Vagina (tissue), 2 donors: ENCODE results near the gene TENT4A. TPM values are rescaled to one million over a fixed set of nuclear protein-coding genes. Genes with fewer than 3 reads are reported as not detected.

ENCODE experiments used
- DNase-seq, 2 donors: peaks; one replicate each; pipeline ENCODE4 v3.0.0-alpha.2; 2017; ENCODE audit errors: extremely low spot score in 2 of 2
- H3K27ac ChIP-seq: fragments of 200-600 bp; sonication (generic); one replicate; pipeline ENCODE4 v1.5.1; 2019
- H3K27me3 ChIP-seq: fragments of 200-600 bp; sonication (generic); one replicate; pipeline ENCODE4 v1.5.1; 2019
- H3K36me3 ChIP-seq, 2 donors: fragments of 200-600 bp; sonication (generic); one replicate each; pipeline ENCODE4 v1.5.1; 2017 to 2019
- H3K4me1 ChIP-seq: fragments of 200-600 bp; sonication (generic); one replicate; pipeline ENCODE4 v1.5.1; 2019
- H3K4me3 ChIP-seq, 2 donors: fragments of 200-600 bp; sonication (generic); 1 replicate in 1 of 2; 2 replicates in 1 of 2; pipeline ENCODE4 v1.5.1; 2016 to 2019
- H3K9me3 ChIP-seq: fragments of 200-600 bp; sonication (generic); one replicate; pipeline ENCODE4 v1.5.1; 2019
- CTCF ChIP-seq, 3 experiments: fragments of 450-650 bp in 2 of 3; fragments of 200-600 bp in 1 of 3; sonication (generic) in 1 of 3; IDR thresholded peaks; one replicate each; pipeline ENCODE4 v1.5.1; 2017 to 2019; ENCODE audit warnings: antibody characterized with exemption in 3 of 3, mild to moderate bottlenecking in 2 of 3, moderate library complexity in 2 of 3
- POLR2A ChIP-seq, 2 donors: fragments of 450-650 bp; IDR thresholded peaks; one replicate each; pipeline ENCODE4 v1.6.1; 2017; ENCODE audit warnings: antibody characterized with exemption in 2 of 2, mild to moderate bottlenecking in 2 of 2, moderate library complexity in 2 of 2
- POLR2AphosphoS5 ChIP-seq, 2 donors: sonication (generic); formaldehyde crosslinking; IDR thresholded peaks; one replicate each; pipeline ENCODE4 v1.9.0; 2017; ENCODE audit warnings: antibody characterized with exemption in 2 of 2, mild to moderate bottlenecking in 2 of 2, low read depth in 1 of 2; ENCODE audit not compliant: insufficient read depth in 1 of 2
- intact Hi-C: fragments of 100-400 bp; cut with DNase I; formaldehyde crosslinking; loops from one replicate; pipeline ENCODE4 v1.15.1; 2023
- total RNA-seq: library from RNA; depleted of rRNA; stranded (reverse); fragments of >200 nt; gene quantifications from one replicate; pipeline ENCODE4 v1.2.3, GENCODE V29; 2016

TENT4A gene
- total RNA-seq, 1 donor from 2014 or later, result 38.1 TPM

DNA sequence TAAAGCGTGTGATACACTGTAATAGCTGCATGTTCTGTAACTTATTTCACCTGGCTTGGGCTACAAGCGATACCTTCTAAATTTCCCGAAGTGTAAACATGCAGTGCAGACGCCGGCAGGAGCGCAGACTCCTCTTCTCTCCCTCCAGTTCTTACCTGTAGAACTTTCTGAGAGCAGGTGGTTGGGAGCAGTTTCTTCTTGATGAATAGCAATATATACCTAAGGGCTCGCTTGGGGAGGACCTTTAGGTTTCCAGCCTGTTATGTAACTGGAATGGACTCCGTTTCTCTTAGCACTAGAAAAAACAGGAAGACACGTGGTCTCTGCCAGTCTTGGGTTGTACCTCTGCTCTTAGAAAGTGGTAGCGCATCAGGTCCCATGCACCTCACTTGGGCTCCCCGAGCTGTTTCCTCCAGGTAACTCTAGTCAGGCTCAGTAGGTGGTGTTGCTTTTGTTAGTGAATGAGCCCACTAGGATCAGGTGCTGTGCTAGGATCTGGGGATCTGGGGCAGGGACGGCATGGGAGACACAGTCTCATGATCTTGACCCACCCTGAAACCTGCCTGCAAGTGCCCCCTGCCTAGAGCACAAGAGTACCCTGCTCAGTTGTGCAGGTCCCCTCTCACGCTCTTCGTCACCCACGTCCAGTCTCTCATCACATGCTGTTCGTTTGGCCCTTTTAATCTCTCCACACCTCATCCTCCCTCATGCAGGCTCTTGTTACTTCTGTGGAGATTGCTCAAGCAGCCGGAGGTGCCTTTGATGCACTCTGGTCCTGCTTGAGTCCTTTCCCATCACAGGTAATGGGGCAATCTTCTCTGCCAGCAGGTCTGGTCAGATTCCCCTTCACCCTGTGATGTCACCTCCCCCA lies 2.8 kb downstream of the TENT4A start:
- Histone ChIP-seq H3K27me3 (no peaks in the 10 kb centered on the region), H3K36me3 (no peaks in the 10 kb centered on the region), H3K4me3 (peak overlapping the region; percentile 74 to 90), H3K27ac (peak overlapping the region; percentile 38), H3K4me1 (peaks cover 72% of the 10 kb centered on the region), H3K9me3 (no peaks in the 10 kb centered on the region)
- TF ChIP-seq POLR2AphosphoS5 (IDR thresholded peaks at IDR 0.05; ENCODE audit: insufficient read depth in 1 of 2, low read depth in 1 of 2) (no peak), POLR2A (IDR thresholded peaks at IDR 0.05) (no peak), CTCF (IDR thresholded peaks at IDR 0.05) (no peak)
- intact Hi-C loops, result no loop called here
- DNase-seq, result peak in 1 of 2 donors; percentile 37

GRCh38 chr5:6716629-6717149 lies 3.5 kb downstream of the TENT4A start:
- DNase-seq, result peak in 1 of 2 donors; percentile 55
- intact Hi-C loops, result no loop called here
- Histone ChIP-seq H3K9me3 (no peaks in the 10 kb centered on the region), H3K27ac (no peak overlapping the region), H3K4me3 (peak overlapping the region; percentile 74 to 90), H3K4me1 (peaks cover 75% of the 10 kb centered on the region), H3K27me3 (no peaks in the 10 kb centered on the region), H3K36me3 (no peaks in the 10 kb centered on the region)
- no peak for TF ChIP-seq CTCF (IDR thresholded peaks at IDR 0.05)
- TF ChIP-seq POLR2AphosphoS5 (IDR thresholded peaks at IDR 0.05; ENCODE audit: insufficient read depth in 1 of 2, low read depth in 1 of 2), result no peak
- TF ChIP-seq POLR2A (IDR thresholded peaks at IDR 0.05), result no peak

- H3K4me1 ChIP-seq, result peaks cover 76% of the 10 kb centered on the region
- no peak overlapping the region for H3K4me3 ChIP-seq
- intact Hi-C loops, result no loop called here
- no peak for TF ChIP-seq CTCF (IDR thresholded peaks at IDR 0.05)
- no peak for TF ChIP-seq POLR2AphosphoS5 (IDR thresholded peaks at IDR 0.05; ENCODE audit: insufficient read depth in 1 of 2, low read depth in 1 of 2)
- TF ChIP-seq POLR2A (IDR thresholded peaks at IDR 0.05), result no peak
- no peaks in the 10 kb centered on the region for H3K36me3 ChIP-seq
- DNase-seq, result peak in 1 of 2 donors; percentile 19
- no peak overlapping the region for H3K27ac ChIP-seq
- no peaks in the 10 kb centered on the region for H3K9me3 ChIP-seq
- H3K27me3 ChIP-seq, result no peaks in the 10 kb centered on the region
These were observed 4.0 kb downstream of the TENT4A start for GRCh38 chr5:6717247-6717646.

GRCh38 chr5:6717687-6718086 lies 4.5 kb downstream of the TENT4A start:
- no peaks in the 10 kb centered on the region for H3K27me3 ChIP-seq
- no peak overlapping the region for H3K27ac ChIP-seq
- no peak overlapping the region for H3K4me3 ChIP-seq
- DNase-seq, result peak; percentile 61 to 79
- peaks cover 80% of the 10 kb centered on the region for H3K4me1 ChIP-seq
- TF ChIP-seq POLR2A (IDR thresholded peaks at IDR 0.05) (no peak), POLR2AphosphoS5 (IDR thresholded peaks at IDR 0.05; ENCODE audit: insufficient read depth in 1 of 2, low read depth in 1 of 2) (no peak), CTCF (IDR thresholded peaks at IDR 0.05) (no peak)
- H3K36me3 ChIP-seq, result no peaks in the 10 kb centered on the region
- intact Hi-C loops, result no loop called here
- H3K9me3 ChIP-seq, result no peaks in the 10 kb centered on the region
